GM04503 (cell line): ENCODE measurements around the gene MYRIP.
"Not testable (repeated sequence)": the region's sequence is repeated elsewhere in the genome, so short reads cannot be mapped to it uniquely, and the experiment has no call there.

Experiments used
- DNase-seq: peaks from one replicate; pipeline ENCODE4 v3.0.0-alpha.2; 2012; ENCODE audit warnings: low read depth

The MYRIP gene

DNA sequence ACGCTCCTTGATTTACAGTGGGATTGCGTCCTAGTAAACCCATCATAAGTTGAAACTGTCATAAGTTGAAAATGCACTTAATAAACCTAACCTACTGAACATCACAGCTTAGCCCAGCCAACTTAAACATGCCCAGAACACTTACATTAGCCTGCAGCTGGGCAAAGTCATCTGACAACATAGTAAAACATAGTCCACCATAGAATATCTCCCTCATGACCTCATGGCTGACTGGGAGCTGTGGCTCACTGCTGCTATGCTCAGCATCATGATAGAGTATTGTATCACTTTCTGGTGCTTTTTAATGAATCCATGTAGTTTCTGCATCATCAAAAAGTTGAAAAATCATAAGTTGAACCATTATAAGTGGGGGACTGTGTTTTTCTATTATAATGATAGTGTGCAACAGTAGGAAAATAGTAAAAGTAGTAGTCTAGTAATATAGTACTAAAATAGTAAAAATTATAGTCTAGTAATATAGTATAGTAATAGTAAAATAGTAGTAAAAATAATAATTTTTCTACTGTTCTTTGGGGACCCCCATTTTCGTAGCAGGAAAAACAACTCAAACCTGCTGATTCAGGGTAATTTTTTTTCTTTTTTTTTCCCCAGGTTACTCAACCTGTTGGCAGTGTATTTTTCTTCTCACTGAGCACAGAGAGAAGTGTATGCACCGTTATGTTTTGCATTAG lies 233.5 kb downstream of the MYRIP start:
- no peak for DNase-seq

DNA sequence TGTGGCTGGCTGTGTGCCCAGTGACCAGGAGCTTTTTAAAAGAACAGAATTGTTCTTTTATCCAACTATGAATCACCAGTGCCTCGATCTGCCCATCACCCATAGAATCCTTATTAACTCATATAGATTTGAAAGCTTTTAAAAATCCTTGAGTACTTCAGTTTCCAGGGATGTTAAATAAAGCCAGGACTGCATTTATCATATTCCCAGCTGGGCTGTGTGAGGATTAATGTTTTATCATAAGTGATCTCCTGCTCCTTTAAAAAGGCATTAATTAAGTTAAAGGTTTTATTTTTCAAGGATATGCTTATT lies 234.0 kb downstream of the MYRIP start:
- no peak for DNase-seq

DNA sequence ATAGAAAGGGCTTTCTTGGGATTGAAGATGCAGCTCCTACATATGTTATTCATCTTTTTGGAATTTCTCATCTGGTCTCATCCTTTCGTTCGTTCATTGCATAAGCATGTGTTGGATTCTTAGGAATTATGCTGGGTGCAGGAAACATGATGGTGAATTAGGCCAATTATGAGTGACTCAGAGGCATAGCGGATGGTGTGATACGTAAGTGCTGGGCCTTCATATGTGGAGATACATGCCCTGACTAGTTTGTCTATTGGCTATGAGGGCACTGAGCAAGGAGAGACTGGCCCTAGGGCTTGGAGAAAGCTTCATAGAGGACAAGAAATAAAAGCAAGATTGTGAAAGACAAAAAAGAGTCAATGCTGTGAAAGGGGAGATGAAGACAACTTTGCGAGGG lies 235.1 kb downstream of the MYRIP start:
- DNase-seq: peak; percentile 94

DNA sequence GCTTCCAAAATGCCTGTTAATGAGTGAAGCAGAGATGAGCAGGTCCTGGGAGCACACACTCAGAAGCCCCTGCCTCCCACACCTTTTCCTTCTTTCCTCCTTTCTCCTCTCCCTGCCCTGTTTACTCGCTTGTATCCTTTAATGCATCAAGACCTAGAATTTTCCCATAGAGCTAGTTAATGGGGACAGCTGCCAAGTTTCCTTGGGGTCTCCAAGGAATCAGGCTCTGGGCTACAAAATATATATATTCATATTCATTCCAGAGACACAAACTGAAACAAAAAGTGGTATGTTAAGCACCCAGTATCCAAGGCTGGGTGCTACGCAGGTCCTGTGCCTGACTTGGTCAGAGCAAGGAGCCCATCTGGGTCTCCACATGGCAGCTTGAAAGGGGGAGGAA lies 235.6 kb downstream of the MYRIP start:
- no peak for DNase-seq

DNA sequence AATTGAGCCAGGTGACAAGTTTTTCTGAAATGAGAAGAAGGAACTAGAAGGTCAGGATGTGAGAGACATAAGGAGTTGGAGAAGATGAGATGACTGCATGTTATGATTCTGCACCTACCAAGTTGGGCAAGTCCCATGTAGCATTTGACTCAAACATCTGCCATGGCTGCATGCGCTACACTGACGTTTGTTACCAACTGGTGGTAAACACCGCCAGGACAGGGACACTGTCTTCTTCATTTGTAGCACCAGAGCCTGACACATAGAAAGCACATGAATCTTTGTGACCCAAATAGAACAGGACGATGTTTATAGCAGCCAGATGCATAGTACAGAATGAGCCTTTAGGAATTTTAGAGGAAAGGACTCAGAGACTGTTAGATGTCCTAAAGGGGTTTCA lies 236.7 kb downstream of the MYRIP start:
- DNase-seq: no peak

DNA sequence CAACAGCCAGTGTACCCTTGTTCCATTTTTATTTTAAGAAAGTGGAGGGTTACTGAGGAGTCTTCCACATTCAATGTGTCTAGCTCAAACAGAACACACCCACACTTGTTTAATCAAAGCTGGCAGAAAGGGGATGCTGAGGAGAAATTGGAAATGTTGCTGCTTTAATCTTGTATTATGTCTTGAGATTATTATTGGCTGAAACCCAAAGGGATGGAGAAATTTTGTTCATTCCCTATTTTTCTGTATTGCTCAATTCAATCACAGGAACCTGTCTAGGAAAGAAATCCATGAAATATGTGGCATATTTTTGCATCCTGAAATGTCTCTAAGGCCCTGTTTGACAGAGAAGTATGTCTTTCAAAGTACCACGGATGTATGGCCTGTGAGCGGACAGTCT lies 238.0 kb downstream of the MYRIP start:
- no peak for DNase-seq

DNA sequence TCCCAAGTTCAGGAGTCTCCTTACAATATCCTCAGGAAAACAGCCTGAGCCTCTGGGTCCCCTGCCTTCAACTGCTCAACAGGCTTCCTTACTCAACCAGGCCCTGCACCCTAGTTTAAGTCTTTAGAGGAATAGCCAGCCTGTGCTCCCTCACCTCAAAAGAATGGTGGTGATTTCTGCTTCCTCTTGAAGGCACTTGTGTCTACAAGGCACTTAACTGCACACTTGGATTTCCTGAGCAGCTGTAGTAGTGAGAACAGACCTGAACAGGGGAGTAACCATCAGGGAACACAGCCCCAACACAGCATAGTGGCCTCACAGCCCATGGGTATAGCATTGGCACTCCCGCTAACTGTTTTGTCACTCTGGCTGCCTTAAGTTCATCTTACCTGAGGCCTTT lies 244.3 kb downstream of the MYRIP start:
- no peak for DNase-seq

DNA sequence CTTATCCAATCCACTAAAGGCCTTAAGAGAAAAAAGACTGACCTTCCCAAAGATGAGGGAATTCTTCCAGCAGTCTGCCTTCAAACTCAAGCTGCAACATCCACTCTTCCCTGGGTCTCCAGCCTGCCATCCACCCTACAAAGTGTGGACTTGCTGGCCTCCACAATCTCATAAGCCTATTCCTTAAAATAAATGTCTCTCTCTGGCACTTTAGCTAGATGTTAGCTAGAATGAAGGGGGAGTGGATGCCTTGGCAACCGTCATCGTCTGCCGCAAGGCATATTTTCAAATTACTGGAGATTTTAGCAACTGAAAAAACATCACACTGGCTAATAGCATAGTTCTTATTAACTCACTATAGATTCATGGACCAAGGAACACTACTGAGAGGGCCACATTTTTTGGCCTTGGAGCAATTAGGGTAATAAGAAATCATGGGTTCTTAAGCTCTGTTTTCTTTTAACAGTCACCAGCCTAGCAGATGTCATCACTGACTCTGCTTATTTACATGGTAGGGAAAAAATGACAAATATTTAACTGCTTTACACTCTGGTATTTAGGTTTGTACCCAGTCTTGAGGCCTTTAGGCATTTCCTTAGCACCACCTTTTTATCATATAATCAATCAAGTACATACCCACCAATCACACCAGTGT lies 245.3 kb downstream of the MYRIP start:
- DNase-seq: peak; percentile 75

DNA sequence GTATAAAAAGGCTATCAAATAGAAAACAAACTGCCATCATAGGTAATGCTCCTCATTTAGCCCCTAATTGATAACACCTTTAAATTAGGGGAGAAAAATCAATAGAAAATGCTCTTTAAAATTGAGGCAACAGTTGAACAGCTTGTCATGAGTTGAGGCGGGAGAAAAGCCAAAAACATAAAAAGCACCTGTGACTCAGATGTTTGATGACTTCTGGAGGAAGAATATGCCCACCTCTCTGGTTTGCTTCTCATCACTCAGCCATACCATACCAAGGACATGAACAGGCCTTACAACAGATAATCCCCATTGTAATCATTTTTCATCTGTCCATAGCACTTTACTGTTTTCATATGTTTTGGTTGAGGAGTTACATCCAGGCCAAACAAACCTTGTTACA lies 246.0 kb downstream of the MYRIP start:
- no peak for DNase-seq

DNA sequence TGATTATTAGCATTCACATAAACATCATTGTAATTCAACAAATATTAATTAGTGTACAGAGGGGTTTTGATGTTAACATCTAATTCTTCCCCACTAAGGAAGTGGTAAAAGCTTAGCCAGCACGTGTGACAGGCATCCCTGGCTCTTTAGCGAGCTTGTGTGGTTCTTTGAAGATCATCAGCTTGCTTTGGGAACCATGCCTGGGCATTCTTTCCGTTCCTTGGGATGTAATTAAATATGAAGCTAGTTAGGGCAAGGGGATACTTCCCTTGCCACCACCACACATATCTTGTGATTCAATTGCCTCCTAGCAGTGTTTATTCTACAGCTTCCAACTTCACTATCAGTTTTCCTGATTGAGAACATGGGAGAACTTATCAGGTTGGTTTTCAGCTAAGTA lies 246.5 kb downstream of the MYRIP start:
- no peak for DNase-seq

DNA sequence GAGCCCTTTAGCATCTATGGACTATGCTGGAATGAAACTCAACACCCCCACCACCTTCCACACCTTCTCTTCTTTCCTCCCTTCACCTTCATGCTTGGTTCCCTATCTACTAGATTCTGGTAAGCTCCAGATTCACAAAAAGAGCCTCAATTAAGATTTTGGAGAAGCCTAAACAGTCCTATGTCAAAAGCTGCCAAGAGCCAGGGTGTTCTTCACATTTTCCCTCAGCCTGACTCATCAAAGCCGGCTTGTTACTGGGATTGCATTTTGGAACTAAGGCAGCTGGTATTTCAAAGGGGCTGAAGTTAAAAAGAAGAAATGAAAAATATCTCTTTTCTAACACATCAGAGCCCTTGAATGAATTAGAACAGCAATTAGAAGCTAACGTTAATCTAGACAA lies 247.7 kb downstream of the MYRIP start:
- DNase-seq: no peak

DNA sequence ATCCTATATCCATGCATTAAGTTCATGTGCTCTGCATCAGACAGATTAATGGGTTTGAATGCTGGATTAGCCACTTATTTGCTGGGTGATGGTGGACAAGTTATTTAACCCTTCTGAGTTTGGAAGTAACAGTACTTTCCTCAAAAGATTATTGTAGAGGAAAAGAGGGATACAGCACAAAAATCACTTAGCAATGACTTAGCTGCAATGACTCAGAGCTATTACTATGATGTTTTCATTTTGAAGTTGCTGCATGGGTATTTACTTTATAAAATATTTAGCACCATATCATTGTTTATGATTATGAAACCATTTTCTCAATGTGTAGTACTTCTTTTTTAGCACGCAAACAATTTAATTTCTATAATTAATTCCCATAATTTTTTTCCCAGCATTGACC lies 248.4 kb downstream of the MYRIP start:
- no peak for DNase-seq

DNA sequence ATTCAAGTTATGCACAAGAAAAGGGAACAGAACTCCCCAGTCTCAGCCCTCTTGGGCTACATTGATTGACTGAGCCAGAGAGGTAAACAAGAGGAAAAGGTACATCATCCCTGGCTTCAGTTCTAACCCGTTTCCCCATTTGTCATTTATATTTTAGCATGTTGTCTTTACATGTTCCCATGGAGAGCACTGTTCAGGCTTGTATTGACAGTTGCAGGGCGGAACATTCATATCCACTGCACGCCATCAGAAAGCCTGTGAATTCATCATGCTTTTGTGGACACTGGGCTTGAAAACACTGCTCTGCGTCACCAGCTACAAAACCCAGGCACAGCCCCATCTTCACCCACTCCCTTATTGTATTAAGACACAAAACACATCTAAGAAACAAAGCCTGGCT lies 259.2 kb downstream of the MYRIP start:
- DNase-seq: no peak

DNA sequence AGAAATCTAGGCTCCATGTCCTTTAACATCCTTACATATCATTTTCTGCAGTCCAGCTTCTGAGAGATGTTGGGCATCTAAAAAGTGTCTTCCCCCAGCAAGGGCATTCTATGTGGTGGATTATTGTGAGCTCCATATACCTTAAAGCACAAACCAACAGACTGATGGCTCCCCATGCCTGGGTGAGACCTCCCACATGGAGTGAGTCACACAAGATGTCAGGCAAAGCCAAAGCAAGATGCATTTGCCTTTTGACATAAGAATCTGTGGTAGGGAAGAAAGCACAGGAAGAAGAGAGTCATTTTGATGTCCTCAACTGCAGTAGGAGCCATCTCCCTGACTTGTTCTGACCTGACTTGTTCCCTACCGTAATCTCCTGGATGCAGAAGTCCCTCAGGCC lies 261.4 kb downstream of the MYRIP start:
- no peak for DNase-seq

DNA sequence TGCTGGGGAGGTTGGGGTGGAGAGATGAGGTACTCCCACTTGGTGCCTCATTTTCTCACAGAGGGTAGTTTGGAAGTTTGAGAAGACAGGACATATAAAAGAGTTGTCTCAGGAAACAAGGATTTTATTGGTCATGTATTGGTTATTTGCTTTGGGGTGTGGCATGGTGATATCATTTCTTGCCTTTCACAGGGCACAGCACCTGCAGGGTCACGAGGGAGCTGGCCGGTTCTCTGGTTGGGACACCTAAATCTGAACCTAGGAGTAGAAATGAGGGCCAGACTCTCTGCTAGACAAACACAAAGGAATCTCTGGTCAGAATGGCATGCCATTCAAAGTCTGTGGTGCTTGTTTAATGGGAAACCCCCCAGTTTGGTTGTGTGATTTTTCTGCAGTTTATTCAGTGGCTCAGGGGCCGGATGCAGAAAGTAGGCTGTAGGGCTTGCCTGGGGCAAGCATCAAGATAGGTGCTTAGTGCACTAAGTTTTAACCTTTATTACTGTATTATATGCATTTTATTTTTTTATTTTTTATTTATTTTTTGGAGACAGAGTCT lies 262.4 kb downstream of the MYRIP start:
- no peak for DNase-seq

DNA sequence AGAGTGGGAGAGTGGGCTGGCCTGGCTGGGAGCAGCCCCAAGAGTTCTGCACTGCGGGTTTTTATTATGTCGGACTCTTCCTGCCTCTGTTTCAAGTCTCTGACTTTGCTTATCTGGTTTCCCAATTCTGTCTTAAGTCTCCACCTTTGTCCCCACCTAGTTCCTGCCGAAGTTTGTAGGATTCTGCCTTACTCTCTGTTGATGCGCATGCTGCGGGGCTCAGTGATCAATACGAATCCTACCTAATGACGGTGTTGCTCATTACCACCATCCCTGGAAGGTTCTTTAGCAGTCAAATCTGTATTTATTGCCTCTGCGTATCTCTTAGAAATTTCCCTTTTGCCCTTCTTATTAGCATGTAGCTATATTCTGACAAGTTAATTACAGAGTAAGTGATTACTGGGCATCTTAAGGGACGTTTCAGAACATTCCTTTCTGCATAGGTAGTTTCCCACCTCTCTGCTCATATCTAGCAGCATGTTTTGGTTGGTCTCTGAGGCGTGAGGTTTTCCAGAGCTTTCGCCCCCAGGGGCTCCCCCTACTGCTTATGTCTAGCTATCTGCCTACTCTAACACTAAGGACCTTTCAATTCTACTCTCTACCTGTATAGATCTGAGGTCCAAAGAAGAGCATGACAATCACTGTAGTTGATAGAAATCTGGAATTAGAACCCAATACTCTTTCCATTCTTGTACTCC lies 264.1 kb downstream of the MYRIP start:
- DNase-seq: no peak

DNA sequence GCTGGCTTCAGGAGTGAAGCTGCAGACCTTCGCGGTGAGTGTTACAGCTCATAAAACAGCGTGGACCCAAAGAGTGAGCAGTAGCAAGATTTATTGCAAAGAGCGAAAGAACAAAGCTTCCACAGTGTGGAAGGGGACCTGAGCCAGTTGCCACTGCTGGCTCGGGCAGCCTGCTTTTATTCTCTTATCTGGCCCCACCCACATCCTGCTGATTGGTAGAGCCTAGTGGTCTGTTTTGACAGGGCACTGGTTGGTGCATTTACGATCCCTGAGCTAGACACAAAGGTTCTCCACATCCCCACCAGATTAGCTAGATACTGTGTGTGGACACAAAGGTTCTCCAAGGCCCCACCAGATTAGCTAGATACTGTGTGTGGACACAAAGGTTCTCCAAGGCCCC lies 267.7 kb downstream of the MYRIP start:
- not testable (repeated sequence) for DNase-seq

DNA sequence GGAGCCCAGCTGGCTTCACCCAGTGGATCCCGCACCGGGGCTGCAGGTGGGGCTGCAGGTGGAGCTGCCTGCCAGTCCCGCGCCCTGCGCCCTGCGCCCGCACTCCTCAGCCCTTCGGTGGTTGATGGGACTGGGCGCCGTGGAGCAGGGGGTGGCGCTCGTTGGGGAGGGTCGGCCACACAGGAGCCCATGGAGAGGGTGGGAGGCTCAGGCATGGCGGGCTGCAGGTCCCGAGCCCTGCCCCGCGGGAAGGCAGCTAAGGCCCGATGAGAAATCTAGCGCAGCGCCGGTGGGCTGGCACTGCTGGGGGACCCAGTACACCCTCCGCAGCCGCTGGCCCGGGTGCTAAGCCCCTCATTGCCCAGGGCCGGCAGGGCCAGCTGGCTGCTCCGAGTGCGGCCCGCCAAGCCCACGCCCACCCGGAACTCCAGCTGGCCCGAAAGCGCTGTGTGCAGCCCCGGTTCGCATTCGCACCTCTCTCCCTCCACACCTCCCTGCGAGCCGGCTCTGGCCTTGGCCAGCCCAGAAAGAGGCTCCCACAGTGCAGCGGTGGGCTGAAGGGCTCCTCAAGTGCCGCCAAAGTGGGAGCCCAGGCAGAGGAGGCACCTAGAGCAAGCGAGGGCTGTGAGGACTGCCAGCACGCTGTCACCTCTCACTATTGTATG lies 268.6 kb downstream of the MYRIP start:
- not testable (repeated sequence) for DNase-seq

DNA sequence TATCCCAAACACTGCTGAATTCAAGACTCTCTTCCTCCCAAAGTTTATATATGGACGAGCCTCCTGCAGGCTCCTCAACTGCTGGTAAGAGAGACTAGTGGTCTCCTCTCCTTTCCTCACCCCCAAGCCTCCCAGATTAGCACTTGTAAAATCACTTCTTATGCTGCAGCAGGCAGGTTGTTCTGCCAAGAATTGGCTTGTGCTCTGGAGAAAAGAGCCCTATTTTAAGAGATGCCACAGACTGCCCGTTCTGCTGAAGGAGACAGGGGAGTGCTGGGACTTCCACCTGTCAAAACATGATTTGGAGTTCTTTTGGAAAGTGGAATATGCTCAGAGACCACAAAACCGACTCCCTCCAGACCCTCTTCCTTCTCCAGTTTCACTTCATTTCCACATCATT lies 269.2 kb downstream of the MYRIP start:
- no peak for DNase-seq

DNA sequence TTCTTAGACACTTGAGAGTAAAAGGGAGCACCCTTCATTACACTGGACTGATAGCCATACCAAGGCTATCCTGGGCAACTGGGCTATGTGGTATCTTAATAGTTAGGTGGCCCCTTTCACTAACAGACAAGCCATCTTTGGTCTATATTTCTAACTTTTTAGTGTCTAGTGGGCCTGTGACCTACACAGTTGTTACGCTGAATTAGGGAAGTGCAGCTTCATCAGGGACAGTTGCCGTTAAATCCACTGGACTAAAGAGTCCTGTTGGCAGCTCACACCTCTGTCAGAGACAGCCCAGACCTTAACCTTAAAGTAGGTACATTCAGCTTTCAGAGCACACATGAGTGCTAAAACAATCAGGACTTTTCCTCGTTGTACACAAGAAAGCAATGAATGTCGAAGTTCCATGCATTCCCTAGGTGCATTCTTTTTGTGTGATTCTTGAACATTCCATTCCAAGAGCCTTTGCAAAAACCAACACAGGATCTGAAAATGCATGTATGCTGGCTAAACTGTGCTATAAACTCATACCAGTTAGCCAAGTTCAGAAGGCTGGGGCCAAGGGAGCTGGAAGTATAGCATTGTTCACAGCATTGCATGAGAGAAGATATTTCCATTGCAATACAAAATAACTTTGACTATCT lies 269.9 kb downstream of the MYRIP start:
- peak; percentile 84 for DNase-seq

DNA sequence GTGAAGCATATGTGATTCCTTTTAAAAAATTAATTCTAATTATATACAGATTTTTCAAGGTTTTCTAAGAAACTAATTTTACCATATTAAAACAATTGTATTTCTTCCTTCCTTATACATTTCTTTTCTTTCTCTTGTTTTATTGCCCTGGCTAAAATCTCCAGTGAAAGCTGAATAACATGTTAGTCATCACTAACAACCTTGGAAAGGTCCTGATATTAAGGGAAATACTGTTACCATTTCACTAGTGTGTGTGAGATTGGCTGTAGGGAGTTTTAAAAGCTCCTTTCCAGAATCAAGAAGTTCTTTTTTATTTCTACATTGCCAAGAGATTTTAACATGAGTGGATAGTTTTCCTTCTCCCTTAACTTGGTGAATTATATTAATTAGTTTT lies 270.4 kb downstream of the MYRIP start:
- DNase-seq: no peak

DNA sequence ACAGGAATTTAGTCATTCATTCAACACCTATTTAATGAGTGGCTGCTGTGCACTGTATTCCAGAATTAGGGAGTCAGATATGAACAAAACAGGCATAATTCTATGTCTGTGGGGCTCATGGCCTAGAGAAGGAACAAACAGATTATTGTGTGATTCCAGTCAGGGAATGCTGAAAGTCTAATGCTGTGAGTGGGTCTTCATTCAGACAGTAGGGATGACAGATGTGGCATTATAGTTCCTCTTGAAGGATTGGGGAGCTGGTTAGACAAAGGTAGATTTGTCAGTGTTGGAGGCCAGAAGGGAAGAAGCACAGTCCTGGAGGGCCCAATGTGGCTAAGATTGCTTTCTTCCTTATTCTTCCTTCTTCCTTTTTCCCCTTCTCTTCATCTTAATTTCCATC lies 273.7 kb downstream of the MYRIP start:
- no peak for DNase-seq
